Measurements from ENCODE around the gene OBSCN.

DNA sequence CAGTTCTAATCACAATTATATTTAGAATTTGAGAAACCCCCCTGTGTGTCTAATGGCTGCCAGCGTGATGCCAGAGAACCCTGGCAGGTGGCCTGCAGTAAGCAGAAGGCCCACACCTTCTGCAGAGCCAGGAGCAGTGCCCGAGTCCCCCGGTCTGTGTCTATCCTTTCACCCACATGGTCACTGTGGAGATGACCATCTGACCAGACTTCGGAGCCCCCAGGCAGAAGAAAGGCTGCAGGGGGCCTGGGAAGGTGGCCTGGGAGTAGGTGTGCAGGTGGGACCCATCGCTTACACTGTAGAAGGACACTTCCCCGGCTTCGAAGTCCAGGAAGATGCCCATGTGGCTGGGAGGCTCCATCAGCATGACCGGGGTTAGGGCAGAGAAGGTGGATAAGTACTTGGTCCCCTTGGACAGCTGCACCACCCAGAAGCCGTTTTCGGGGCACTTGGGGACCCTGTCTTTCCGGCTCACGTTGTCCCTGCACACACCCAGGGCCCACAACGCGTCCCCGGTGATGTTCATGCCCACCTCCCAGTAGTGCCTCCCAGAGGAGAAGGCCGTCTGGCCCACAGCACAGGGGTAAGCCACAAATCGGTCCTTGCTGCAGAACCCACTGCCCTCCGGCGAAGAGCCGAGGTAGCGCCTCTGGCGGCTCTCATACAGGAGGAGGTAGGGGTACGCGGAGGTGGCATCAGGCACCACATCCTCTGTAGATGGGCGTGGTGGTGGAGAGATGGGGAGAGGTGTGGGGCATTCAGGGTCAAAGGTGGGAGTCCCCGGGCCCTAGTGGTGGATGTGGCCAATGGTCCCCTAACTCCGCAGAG is 200.4 kb downstream of the OBSCN start:
- TF ChIP-seq, protein P1, sequence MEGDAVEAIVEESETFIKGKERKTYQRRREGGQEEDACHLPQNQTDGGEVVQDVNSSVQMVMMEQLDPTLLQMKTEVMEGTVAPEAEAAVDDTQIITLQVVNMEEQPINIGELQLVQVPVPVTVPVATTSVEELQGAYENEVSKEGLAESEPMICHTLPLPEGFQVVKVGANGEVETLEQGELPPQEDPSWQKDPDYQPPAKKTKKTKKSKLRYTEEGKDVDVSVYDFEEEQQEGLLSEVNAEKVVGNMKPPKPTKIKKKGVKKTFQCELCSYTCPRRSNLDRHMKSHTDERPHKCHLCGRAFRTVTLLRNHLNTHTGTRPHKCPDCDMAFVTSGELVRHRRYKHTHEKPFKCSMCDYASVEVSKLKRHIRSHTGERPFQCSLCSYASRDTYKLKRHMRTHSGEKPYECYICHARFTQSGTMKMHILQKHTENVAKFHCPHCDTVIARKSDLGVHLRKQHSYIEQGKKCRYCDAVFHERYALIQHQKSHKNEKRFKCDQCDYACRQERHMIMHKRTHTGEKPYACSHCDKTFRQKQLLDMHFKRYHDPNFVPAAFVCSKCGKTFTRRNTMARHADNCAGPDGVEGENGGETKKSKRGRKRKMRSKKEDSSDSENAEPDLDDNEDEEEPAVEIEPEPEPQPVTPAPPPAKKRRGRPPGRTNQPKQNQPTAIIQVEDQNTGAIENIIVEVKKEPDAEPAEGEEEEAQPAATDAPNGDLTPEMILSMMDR (conservative IDR thresholded peaks at IDR 0.05; ENCODE audit: low read length): no peak
- no peak for TF ChIP-seq EZH2phosphoT487 (IDR thresholded peaks at IDR 0.05; ENCODE audit: borderline replicate concordance)
